Choroid plexus epithelial cell (primary cell): Measurements from ENCODE around the gene CDCA8.
A peak's percentile ranks its signal among the peaks of the same experiment; 100 is the strongest.

Experiments used
- DNase-seq: peaks from one replicate; pipeline ENCODE4 v3.0.0-alpha.2; 2010; ENCODE audit warnings: low read depth
- H3K4me3 ChIP-seq: 2 replicates; pipeline ENCODE4 v1.5.1; 2011; ENCODE audit warnings: low read depth, mild to moderate bottlenecking, control low read depth, low read length, moderate library complexity
- CTCF ChIP-seq: conservative IDR thresholded peaks from 2 replicates; pipeline ENCODE4 v1.5.1; 2011; ENCODE audit warnings: low read depth, mild to moderate bottlenecking, control low read depth, inconsistent platforms, low read length, moderate library complexity

CDCA8 gene

DNA sequence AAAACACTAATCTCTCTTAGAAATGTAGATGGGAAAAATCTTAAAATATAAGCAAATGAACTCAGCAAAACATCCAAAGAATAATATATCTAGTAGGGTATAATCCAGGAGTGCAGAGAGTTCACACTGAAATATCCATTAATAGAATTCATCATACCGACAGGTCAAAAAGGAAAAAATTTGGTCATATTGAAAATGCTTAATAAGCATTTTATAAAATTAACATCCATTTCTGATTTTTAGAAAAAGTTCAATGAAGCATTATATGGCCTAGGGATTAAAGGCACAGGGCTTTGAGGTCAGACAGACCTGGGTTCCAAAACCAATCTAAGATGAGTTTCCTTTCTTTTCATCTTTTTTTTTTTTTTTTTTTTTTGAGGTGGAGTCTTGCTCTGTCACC lies 56.2 kb downstream of the CDCA8 start:
- H3K4me3 ChIP-seq, result no peak overlapping the region
- no peak for TF ChIP-seq CTCF
- no peak for DNase-seq

DNA sequence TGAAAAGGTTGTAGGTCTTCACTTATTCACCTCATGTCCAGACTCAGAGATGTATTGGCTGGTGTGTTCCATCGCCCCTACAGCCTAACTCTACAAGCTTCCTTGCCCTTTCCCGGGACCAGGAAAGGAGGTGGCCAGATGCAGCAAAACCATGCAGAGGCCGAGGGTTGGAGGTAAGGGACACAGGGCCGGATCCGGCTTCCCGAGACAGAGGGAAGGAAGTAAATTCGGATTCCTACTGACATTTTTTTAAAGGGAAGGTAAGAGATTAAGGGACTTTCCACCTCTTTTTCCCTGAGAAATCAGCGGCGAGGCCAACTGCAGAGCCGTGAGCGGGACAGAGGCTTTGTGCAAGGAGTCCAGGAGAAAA lies 59.9 kb downstream of the CDCA8 start:
- DNase-seq, result no peak
- TF ChIP-seq CTCF, result no peak
- no peak overlapping the region for H3K4me3 ChIP-seq

GRCh38 chr1:37752583-37753471 lies 60.5 kb downstream of the CDCA8 start:
- peak overlapping the region; percentile 5 for H3K4me3 ChIP-seq
- peak; percentile 9 for DNase-seq
- no peak for TF ChIP-seq CTCF

GRCh38 chr1:37753473-37754321 lies 61.4 kb downstream of the CDCA8 start:
- no peak for DNase-seq
- no peak overlapping the region for H3K4me3 ChIP-seq
- TF ChIP-seq CTCF, result no peak

DNA sequence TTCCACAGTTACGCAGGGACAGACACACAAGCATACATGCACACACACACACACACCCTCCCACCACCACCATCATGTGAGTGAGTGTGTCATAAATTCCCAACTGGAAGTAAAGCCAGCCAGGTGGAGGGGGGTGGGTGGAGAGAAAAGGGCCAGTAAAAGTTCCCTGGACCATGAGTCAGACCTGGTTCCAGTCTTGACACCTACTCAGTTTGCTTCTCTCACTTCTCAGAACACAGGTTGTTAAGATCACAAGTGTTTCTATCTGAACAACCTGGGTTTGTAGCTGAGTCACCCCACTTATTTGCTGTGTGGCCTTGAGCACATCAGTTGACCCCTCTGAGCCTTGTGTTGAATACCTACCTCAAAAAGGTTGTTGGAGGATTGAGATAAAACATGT lies 63.0 kb downstream of the CDCA8 start:
- no peak overlapping the region for H3K4me3 ChIP-seq
- DNase-seq, result no peak
- no peak for TF ChIP-seq CTCF

DNA sequence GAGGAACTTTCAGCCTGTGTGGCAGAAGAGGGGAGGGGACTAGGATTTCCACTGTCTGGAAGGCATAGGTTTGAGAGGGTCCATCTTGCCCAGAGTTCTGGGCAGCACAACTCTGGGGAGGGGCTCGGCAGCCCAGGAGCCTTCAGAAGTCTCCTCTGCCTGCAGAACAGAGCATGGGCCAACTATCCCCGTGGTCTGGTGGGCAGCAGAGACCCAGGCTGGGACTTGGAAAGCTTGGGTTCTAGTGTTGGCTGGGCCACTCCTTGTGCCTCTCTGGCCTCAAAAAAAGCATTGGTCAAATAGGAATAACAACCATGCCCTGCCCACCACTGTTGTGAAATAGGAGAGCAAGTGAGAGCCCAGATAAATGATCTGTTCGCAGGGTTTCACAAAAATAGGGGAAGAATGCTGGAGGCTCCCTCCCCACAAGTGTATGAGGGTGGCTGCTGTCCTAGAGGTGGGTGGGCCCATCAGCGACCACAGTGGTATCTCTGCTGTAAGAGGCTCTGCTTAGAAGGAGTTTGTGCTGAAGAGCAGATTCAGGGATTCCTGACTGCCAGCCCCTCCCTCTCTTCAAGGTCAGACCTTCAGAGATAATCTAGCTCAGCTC lies 63.7 kb downstream of the CDCA8 start:
- no peak for TF ChIP-seq CTCF
- no peak for DNase-seq
- H3K4me3 ChIP-seq, result no peak overlapping the region
